Mesangial cell (primary cell): ENCODE data around the gene SNAP23. TPM values are rescaled to one million over a fixed set of nuclear protein-coding genes. Genes with fewer than 3 reads are reported as not detected.

ENCODE experiments used
- total RNA-seq: library from RNA; depleted of rRNA; stranded (reverse); fragments of >200 nt; gene quantifications from 2 replicates; pipeline ENCODE4 v1.2.3, GENCODE V29; 2015

The SNAP23 gene
- 35.4 and 60.6 TPM in 2 replicates for total RNA-seq

DNA sequence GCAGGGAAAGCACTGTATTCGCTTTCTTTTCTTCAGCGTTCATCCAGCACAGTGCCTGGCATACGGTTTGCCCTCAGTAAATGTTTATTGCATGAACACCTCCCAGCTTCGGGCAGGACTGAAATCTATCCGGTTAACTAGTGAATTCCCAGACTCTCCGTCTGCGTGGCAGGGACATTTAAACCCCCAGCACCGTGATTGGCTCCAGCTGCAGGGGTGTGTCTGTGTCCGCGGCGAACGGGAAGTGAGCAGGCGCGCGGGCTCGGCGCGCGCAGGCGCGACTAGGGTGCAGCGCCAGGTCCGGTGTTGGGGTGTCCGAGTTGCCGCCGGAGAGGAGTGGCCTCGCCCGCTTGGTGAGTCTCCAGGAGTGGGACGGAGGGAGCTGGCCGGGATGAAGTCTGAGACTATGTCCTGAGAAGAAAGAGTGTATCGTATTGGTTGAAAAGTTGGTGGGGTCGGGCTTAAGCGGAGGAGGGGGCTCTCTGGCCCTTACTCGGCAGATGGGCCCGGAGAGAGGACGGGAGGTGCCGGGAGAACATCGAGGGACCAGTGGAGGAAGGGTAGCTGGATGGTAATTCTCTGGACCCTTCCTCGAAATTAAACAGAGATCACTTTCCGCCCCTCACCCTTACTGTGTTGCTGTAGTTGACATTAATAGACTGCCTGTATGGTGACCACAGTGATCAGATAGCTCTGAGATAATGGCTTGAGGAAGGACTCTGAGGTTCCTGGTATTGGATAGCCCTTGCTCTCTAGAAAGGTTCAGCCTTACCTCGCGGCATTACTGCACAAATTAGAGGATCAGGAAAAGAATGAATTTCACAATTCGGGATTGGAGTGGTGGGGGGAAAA, at the start of gene SNAP23:
TSS of gene SNAP23 (plus strand) at position 274 of the 852 bp plus-strand sequence. CDS start 16,213 bp downstream, outside the sequence.

DNA sequence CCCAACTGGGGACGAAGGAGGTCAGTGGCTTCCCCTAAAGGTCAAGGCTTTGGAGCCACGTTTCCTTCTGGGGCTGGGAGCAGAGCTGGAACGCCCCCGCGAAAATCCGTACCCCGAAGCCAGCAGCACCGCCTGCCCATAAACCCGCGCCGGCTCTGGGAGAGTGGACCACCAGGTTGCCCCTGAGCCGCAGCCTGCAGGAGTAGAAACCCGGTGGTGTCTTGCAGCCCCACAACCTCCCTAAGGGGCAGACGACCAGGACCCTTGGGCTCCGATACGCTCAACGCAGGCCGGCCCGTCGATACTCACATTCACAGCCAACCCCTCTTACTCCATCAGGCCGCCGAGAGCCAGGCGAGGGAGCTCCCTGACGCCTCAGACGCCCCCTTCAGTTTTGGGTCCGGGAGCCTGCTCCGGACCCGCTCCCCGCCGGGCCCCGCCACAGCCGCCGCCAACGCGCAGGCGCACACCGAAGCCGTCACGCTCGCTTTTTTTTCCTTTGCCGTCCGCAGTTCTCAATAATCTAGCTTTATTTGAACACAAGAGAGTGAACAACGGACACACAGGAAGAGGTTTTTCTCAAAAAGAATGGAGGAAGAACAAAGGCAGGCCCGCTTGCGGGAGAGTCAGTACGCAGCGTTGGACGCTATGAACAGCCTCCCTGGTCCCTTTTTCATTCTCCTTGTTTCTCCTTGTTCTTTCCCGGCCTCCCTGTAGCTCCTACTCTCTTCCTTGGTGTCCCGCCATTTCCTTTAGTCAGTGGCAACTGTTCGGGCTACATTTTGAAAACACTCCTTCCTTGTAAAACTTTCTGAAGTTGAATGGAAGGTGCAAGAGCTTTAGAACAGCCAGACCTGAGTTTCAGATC, 4.5 kb upstream of the SNAP23 start, which contains the start of gene ZNF106:
TSS of gene ZNF106 (minus strand) at position 471 of the 868 bp plus-strand sequence. CDS start 18,852 bp downstream, outside the sequence.

DNA sequence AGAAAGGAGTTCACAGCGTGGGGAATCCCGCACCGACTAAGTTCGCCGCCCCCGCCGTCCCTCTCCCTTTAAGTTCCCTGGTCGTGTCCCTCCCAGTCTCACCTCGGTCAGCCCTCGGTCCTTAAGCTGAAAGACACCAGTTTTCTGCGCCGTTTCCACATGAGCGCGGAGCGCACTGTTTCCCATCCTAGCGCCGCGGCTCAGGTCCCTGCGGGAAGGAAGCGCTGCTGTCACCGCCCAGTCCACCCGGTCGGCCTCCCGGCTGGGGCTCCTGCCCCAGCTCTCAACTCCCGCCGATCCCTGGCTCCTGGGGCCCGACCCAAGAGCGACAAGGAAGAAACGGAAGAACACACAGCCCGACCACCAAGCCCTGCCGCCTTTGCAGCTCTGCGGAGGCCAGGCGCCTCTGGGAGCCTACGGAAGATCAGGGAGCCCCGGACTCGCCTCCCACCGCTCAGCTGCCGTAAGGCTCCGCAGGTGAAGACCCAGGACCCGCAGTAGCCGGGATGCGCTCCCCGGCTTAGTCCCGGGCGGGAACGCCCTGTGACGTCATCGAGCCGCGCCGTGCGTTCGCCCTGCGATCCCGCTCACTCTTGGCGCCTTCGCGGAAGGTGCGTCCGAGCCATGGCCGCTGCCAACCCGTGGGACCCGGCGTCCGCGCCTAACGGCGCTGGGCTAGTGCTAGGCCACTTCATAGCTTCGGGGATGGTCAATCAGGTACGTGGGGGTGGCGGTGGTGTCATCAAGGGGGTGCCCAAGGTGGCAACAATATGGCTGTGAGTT, 53.0 kb downstream of the SNAP23 start, which contains the start of the genes HAUS2 and LRRC57:
TSS of gene HAUS2 (plus strand) at position 590 of the 783 bp plus-strand sequence. CDS start at position 625, 35 bp downstream.
TSS of gene LRRC57 (minus strand) at position 545 of the 783 bp plus-strand sequence. CDS start at position 186, 359 bp downstream.

DNA sequence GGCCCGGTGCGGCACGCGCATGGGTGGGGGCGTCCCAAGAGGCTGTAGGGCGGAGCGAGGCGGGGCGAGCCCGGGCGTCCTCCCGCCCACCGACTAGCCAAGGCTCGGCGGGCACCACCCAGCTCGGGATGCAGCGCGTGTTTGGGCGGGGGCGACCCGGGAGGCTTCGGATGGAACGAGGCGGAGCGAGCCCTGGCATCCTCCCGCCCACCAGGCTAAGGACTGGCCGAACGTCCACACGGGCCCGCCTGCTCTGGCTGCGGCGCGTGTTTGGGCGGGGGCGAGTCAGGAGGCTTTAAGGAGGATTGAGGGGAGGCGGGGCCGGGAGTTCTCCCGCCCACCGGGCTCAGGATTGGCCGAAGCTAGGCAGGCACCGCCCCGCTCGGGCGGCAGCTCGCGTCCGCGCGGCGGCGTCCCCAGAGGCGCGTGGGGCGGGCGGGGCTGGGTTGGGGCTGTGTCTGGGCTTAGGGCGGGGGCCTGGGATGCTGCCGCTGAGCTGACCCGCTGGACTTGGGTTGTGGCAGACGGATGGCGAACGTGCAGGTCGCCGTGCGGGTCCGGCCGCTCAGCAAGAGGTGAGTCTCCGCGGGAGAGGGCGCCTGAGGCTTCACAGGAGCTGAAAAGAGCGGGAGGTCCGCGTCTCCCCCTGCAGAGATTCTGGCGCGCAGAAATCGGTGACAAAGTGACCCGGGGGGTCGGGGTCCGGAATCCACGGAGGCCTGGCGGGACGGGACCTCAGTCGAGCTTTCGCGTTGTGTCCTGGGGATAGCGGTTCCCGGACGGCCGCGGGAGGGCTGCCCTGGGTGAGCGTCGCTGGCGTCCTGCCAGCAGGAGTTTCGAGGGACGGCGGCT, 80.0 kb downstream of the SNAP23 start, which contains the start of gene STARD9:
TSS of gene STARD9 (plus strand) at position 419 of the 852 bp plus-strand sequence. CDS start at position 529, 110 bp downstream.

Other genes starting within 250 kb of the SNAP23 start
- gene GANC, start 222.4 kb upstream of the SNAP23 start, total RNA-seq: 9.8 and 14.5 TPM in 2 replicates
- 29.3 and 30.0 TPM in 2 replicates for gene TMEM87A, start 222.2 kb upstream of the SNAP23 start, total RNA-seq
- 0.65 and 1.9 TPM in 2 replicates for gene CAPN3, start 136.1 kb upstream of the SNAP23 start, total RNA-seq
- gene ZNF106, start 4.5 kb upstream of the SNAP23 start, total RNA-seq: 22.4 and 23.1 TPM in 2 replicates
- 15.6 and 22.4 TPM in 2 replicates for gene LRRC57, start 53.2 kb downstream of the SNAP23 start, total RNA-seq
- 29.5 and 84.7 TPM in 2 replicates for gene HAUS2, start 53.2 kb downstream of the SNAP23 start, total RNA-seq
- 3.4 and 6.8 TPM in 2 replicates for gene STARD9, start 80.0 kb downstream of the SNAP23 start, total RNA-seq
- 9.0 and 10.3 TPM in 2 replicates for gene CDAN1, start 241.5 kb downstream of the SNAP23 start, total RNA-seq